AG04449 (cell line): Measurements from ENCODE around the gene IGFL2.

Experiments used
- CTCF ChIA-PET: fragments of 350-600 bp; formaldehyde crosslinking; extraction: SDS; loops from one replicate; lab custom pipeline; 2021; ENCODE audit warnings: antibody characterized with exemption; lab: Yijun Ruan, JAX
- POLR2A ChIA-PET: fragments of 400-600, 350-600 bp; formaldehyde crosslinking; extraction: SDS; loops from one replicate; lab custom pipeline; 2020; ENCODE audit warnings: antibody characterized with exemption, inconsistent platforms; lab: Yijun Ruan, JAX
- DNase-seq: peaks from one replicate; pipeline ENCODE4 v3.0.0-alpha.2; 2010; ENCODE audit warnings: low read depth, low spot score
- H3K4me3 ChIP-seq: 2 replicates; pipeline ENCODE4 v1.5.1; 2011; ENCODE audit warnings: low read depth, mild to moderate bottlenecking, control low read depth, low read length
- TF ChIP-seq, protein P1 (sequence below): IDR thresholded peaks from one replicate; pipeline ENCODE4 v1.5.1; 2011; ENCODE audit warnings: mild to moderate bottlenecking, moderate library complexity, low read length, control low read depth, inconsistent platforms; ENCODE audit not compliant: insufficient read depth; ENCODE audit errors: missing control alignments

IGFL2 gene

GRCh38 chr19:46209472-46209871, 61.4 kb downstream of the IGFL2 start:
- no peak for DNase-seq
- TF ChIP-seq, protein P1, sequence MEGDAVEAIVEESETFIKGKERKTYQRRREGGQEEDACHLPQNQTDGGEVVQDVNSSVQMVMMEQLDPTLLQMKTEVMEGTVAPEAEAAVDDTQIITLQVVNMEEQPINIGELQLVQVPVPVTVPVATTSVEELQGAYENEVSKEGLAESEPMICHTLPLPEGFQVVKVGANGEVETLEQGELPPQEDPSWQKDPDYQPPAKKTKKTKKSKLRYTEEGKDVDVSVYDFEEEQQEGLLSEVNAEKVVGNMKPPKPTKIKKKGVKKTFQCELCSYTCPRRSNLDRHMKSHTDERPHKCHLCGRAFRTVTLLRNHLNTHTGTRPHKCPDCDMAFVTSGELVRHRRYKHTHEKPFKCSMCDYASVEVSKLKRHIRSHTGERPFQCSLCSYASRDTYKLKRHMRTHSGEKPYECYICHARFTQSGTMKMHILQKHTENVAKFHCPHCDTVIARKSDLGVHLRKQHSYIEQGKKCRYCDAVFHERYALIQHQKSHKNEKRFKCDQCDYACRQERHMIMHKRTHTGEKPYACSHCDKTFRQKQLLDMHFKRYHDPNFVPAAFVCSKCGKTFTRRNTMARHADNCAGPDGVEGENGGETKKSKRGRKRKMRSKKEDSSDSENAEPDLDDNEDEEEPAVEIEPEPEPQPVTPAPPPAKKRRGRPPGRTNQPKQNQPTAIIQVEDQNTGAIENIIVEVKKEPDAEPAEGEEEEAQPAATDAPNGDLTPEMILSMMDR, result no peak
- H3K4me3 ChIP-seq, result no peak overlapping the region
- CTCF ChIA-PET, result no interaction called here
- POLR2A ChIA-PET, result no interaction called here

- H3K4me3 ChIP-seq, result no peak overlapping the region
- no peak for DNase-seq
- TF ChIP-seq, protein P1, result no peak
- ChIA-PET POLR2A (no interaction called here), CTCF (interaction anchor here (1.6 kb wide), 1 partner anchor 128 kb away, joined by 4 read pairs; no protein-coding TSS in a partner anchor)
Observed at GRCh38 chr19:46210669-46211068, 62.6 kb downstream of the IGFL2 start.
